Subcutaneous abdominal adipose tissue (tissue), 5 donors: Measurements from ENCODE around the gene MTUS2.
"Not testable (repeated sequence)": the region's sequence is repeated elsewhere in the genome, so short reads cannot be mapped to it uniquely, and the experiment has no call there.

Experiments
- H3K27ac ChIP-seq: one replicate; pipeline ENCODE4 v1.7.0; 2013; ENCODE audit warnings: low read depth, mild to moderate bottlenecking, inconsistent platforms, low read length, moderate library complexity
- H3K27me3 ChIP-seq, 5 donors: one replicate each; pipeline ENCODE4 v1.7.0; 2013; ENCODE audit warnings: low read length in 5 of 5, inconsistent platforms in 1 of 5; ENCODE audit not compliant: control insufficient read depth in 5 of 5, insufficient read depth in 4 of 5
- H3K36me3 ChIP-seq, 5 donors: one replicate each; pipeline ENCODE4 v1.7.0; 2013; ENCODE audit warnings: low read length in 5 of 5; ENCODE audit not compliant: control insufficient read depth in 5 of 5, insufficient read depth in 5 of 5
- H3K4me1 ChIP-seq, 5 donors: one replicate each; pipeline ENCODE4 v1.7.0; 2013; ENCODE audit warnings: low read length in 5 of 5, mild to moderate bottlenecking in 3 of 5, moderate library complexity in 1 of 5; ENCODE audit not compliant: control insufficient read depth in 5 of 5, insufficient read depth in 5 of 5
- H3K4me3 ChIP-seq, 5 donors: one replicate each; pipeline ENCODE4 v1.7.0; 2013; ENCODE audit warnings: low read length in 5 of 5, low read depth in 1 of 5
- H3K9ac ChIP-seq, 5 donors: one replicate each; pipeline ENCODE4 v1.7.0; 2013; ENCODE audit warnings: low read length in 5 of 5, mild to moderate bottlenecking in 4 of 5, moderate library complexity in 3 of 5
- H3K9me3 ChIP-seq, 5 donors: one replicate each; pipeline ENCODE4 v1.7.0; 2013; ENCODE audit warnings: low read length in 5 of 5; ENCODE audit not compliant: control insufficient read depth in 5 of 5
- donor health status: healthy.
- donor health status: healthy.
- donor health status: healthy.
- donor health status: healthy.
- donor health status: healthy.

Gene MTUS2

DNA sequence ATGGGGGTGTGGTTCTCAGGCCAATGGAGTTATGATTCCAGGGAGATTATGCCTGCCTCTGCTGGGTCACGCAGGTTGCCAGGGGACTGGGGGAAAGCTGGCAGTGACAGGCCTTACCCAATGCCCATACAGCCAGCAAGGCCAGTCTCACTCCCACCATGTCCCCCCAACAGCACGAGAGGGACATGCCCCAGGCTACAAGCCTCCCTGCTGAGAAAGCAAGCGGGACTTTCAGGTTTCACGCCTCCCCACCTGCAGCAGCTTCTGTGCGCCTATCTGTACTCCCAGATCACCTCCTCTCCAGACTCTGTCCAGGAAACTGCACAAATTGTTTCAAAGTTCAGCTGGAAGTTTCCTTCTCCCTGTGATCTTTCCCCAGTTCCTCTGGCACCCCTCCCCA, 391.0 kb downstream of the MTUS2 start:
- H3K9ac ChIP-seq, H3K4me3 ChIP-seq, H3K4me1 ChIP-seq, H3K9me3 ChIP-seq, H3K27ac ChIP-seq, H3K27me3 ChIP-seq, H3K36me3 ChIP-seq: not testable (repeated sequence)

DNA sequence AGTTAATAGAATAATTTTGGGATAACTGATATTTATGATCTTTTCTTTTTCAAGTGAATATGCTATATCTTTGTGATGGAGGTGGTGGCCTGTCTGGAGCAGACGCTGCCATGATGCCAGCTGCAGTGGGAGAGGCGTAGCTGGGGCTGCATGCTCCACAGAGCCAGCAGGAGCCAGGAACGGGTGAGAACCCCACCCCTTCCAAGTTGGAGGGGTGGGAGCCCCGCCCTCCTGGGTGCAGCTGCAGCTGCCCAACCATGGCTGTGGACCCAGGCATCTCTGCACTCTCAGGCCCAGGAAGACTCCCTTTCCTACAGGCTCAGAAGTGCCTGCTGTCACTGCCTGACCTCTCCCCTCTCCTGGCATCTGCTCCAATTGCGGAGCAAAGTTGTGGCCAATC, 402.3 kb downstream of the MTUS2 start:
- peaks cover 0 to 17% (median 8%) of the 10 kb centered on the region in 5 donors for H3K9me3 ChIP-seq

DNA sequence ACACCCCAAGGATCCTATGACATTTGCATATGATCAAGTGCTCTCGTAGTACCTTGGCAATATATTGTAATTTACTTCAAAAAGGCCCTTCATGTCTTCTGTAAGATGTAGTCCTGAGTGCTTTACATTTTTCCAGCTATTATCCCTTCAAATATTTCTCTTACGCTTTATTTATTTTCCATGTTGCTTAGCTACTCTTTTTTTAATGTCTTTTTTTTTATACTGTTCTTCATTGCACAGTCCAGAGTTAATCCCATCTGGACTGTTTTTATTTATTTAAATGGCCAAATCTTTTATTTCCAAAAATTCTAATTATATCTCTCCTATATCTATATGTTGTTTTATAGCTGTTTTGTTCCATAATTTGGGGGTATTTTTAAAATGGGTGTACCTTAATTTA, 404.1 kb downstream of the MTUS2 start:
- H3K9ac ChIP-seq, result no peak overlapping the region
- H3K27me3 ChIP-seq, result no peaks in the 10 kb centered on the region
- no peak overlapping the region for H3K27ac ChIP-seq
- H3K4me1 ChIP-seq, result peaks cover 0 to 6% (median 0%) of the 10 kb centered on the region in 5 donors
- H3K36me3 ChIP-seq, result no peaks in the 10 kb centered on the region
- H3K9me3 ChIP-seq, result peaks cover 0 to 17% (median 8%) of the 10 kb centered on the region in 5 donors
- H3K4me3 ChIP-seq, result no peak overlapping the region

More for the DNA sequence above, 402.3 kb downstream of the MTUS2 start:
- Histone ChIP-seq H3K27me3 (no peaks in the 10 kb centered on the region), H3K27ac (no peak overlapping the region), H3K36me3 (no peaks in the 10 kb centered on the region), H3K4me3 (no peak overlapping the region), H3K9ac (no peak overlapping the region), H3K4me1 (peaks cover 0 to 5% (median 0%) of the 10 kb centered on the region in 5 donors)

DNA sequence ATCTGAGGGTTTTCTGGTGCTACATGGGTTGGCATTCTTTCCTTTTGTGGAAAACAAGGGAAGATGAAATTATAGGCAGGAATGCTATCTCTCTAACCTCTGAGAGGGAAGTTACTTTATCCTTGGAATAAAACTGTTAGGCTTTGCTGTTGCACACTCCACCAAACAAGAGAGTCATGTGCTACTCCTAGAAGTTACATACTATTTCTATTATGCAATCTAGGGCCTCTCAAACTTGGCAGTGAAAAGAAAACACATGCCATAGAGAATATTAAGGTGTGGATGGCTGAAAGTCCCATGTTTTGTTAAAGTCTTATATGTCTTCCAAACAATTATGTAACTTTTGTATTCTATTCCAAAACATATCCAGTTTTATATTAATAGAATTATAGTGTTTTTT, 407.4 kb downstream of the MTUS2 start:
- no peaks in the 10 kb centered on the region for H3K36me3 ChIP-seq
- H3K9ac ChIP-seq, result no peak overlapping the region
- H3K4me1 ChIP-seq, result peaks cover 0 to 6% (median 0%) of the 10 kb centered on the region in 5 donors
- no peak overlapping the region for H3K27ac ChIP-seq
- no peaks in the 10 kb centered on the region for H3K27me3 ChIP-seq
- peaks cover 0 to 16% (median 8%) of the 10 kb centered on the region in 5 donors for H3K9me3 ChIP-seq
- H3K4me3 ChIP-seq, result no peak overlapping the region

DNA sequence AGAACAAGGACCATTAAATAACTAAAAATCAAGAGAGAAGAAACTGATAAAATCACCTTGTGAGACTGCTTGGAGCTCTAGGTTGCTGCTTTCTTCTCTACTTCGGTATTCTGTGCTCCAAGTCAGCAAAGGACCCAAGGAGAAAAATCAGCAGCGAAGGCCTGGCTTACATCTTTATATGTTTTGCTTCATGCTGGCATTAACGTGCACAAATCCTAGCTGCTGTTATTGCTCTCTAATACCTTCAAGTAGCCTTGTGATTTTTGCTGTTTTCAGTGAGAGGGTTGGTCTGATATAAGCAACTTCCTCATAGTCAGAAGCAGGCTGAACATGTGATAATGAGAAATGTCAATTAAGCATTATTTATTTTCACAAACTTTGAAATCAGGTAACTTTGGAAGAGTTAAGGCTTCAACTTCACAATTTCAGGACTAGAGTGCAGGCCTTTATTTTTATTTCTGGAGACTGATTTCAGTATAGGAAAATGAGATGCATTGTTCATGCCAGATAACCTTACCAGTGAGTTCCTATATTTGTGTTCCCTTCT, 410.2 kb downstream of the MTUS2 start:
- H3K4me1 ChIP-seq, result peaks cover 0 to 6% (median 0%) of the 10 kb centered on the region in 5 donors
- H3K4me3 ChIP-seq, result no peak overlapping the region
- H3K9me3 ChIP-seq, result no peaks in the 10 kb centered on the region
- H3K27ac ChIP-seq, result no peak overlapping the region
- H3K9ac ChIP-seq, result no peak overlapping the region
- no peaks in the 10 kb centered on the region for H3K27me3 ChIP-seq
- H3K36me3 ChIP-seq, result no peaks in the 10 kb centered on the region

DNA sequence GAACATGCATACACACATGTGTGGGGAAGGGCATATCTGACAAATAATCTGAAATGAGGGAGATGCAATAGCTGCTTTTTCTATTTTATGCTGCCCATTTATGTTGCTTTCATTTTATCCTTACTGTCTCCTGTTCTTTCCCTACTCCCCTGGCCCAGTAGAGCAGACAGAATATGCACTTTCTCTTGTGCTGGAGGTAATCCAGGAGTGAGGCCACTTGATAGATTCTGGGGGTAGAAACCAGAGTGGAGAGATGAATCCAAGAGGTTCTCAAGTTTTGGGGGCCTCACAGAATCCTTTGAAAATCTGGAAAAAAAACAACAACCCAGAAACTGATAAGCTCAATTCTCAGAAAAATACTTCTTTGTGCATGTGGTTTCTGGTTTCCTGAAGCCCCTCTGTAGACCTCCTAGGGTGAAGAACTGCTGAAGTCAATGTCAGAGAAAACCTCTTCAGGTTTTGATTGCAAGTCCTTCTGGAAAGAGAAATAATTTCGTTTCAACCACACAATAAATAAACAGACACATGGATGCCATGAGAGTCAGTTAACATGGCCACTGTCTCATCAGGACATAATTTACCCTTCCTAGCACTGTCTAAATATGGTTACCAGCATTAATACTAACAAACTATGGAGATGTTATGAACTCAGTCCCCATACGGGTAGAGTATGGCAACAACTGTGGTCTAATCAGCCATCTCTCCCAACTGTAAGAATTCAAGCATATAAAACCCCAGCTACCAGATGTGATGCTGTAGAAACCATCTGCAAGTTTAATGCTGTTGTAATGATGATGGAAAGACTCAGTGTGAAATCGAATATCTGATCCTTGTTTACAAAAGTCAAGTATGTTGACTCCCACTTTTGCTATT, 419.8 kb downstream of the MTUS2 start:
- Histone ChIP-seq H3K4me1 (no peaks in the 10 kb centered on the region), H3K27ac (no peak overlapping the region), H3K9me3 (peaks cover 0 to 2% (median 0%) of the 10 kb centered on the region in 5 donors), H3K36me3 (no peaks in the 10 kb centered on the region), H3K27me3 (no peaks in the 10 kb centered on the region), H3K9ac (no peak overlapping the region), H3K4me3 (no peak overlapping the region)

DNA sequence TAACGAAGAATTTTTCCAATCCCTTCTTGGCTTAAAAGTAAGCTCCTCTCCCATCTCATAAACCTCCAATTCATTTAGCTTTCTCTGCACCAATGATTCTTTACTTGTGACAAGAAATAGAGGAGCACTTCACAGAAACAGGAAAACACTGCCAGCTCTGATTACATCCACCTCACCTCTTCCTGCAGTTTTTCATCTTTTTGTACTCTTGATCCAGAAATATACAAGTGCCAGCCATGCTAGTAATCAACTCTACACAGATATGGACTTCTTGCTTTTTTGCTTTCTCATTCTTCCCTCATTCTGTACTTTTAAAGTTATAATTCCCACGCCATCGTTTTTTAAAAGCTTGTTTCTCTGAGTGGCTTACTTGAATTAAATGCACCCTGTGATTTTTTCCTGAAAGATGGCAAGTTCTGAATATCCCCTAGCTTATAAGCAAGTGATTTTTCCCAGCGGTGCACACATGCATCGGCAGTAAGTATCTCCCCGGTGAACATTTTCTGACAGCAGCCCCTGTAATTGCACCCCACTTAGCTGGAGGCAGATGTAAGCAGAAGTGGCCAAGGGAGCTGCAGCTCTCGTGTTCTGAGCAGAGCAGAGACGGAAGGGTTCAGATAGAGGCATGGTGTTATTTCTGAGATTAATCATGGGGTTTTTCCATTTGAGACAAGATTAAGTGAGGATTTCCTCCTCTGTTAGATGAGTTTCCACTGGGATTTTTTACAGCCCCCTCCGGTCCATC, 434.7 kb downstream of the MTUS2 start:
- H3K4me3 ChIP-seq, result no peak overlapping the region
- H3K9ac ChIP-seq, result no peak overlapping the region
- H3K9me3 ChIP-seq, result no peaks in the 10 kb centered on the region
- H3K27ac ChIP-seq, result no peak overlapping the region
- H3K36me3 ChIP-seq, result no peaks in the 10 kb centered on the region
- no peaks in the 10 kb centered on the region for H3K4me1 ChIP-seq
- H3K27me3 ChIP-seq, result no peaks in the 10 kb centered on the region

DNA sequence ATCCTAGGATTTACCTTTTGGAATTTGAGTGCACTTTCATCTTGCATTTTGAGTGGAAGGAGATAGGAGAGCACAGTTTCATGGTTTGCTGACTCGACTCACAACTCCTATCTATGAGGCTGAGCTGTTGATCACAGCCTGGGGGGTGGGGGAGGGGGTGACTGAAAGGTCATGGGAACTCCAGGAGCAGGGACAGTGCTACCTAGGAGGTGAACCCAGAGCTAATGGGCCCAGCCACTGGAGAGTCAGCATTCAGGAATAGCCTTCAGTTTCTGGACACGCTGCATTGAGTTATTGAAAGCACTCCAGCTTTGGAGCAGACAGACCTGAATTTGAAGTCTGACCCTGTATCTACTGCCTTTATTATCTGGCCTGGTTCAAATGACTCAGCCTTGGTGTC, 435.4 kb downstream of the MTUS2 start:
- Histone ChIP-seq H3K27ac (no peak overlapping the region), H3K9ac (no peak overlapping the region), H3K4me1 (no peaks in the 10 kb centered on the region), H3K36me3 (no peaks in the 10 kb centered on the region), H3K27me3 (no peaks in the 10 kb centered on the region), H3K4me3 (no peak overlapping the region), H3K9me3 (no peaks in the 10 kb centered on the region)

DNA sequence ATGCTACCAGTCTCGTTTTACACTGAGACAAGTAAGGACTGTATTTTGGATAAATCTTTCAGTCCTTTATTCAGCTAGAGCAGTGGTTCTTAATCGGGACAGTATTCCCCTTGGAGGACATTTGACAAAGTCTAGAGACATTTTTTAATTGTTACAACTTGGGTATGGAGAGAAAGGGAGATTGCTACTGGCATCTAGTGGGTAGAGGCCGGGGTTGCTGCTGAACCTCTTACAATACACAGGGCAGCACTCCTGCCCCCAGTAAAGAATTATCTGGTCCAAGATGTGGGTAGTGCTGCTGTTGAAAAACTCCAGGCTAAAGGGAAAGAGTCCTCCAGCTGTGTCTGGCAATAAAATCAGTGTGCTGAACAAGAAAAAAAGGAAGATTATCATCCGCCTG, 440.5 kb downstream of the MTUS2 start:
- no peak overlapping the region for H3K27ac ChIP-seq
- peaks cover 0 to 11% (median 5%) of the 10 kb centered on the region in 5 donors for H3K4me1 ChIP-seq
- no peak overlapping the region for H3K4me3 ChIP-seq
- H3K36me3 ChIP-seq, result no peaks in the 10 kb centered on the region
- H3K9me3 ChIP-seq, result peaks cover 0 to 29% (median 18%) of the 10 kb centered on the region in 5 donors
- H3K9ac ChIP-seq, result no peak overlapping the region
- no peaks in the 10 kb centered on the region for H3K27me3 ChIP-seq

DNA sequence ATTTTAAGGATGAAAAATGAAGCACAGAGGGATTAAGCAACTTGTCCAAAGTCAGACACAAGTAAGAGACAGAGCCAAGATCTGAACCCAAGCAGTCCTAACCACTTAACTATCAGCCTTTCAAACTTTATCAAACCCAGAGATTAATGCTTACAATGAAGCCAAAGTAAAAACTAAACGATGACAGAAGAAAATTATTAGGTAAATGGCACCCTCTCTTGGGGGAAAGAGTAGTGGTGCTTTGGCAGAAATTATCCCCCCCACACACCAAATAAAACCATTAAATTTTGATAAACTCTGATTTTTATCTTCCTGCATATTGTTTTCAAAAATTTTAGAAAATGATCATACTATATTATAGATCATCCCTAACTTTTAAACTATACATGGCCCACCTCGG, 446.1 kb downstream of the MTUS2 start:
- H3K4me3 ChIP-seq, result no peak overlapping the region
- no peaks in the 10 kb centered on the region for H3K27me3 ChIP-seq
- no peaks in the 10 kb centered on the region for H3K36me3 ChIP-seq
- peaks cover 0 to 29% (median 18%) of the 10 kb centered on the region in 5 donors for H3K9me3 ChIP-seq
- H3K4me1 ChIP-seq, result peaks cover 0 to 17% (median 8%) of the 10 kb centered on the region in 5 donors
- no peak overlapping the region for H3K9ac ChIP-seq
- no peak overlapping the region for H3K27ac ChIP-seq
